ENCODE results near the gene GLRX2. TPM values are rescaled to one million over a fixed set of nuclear protein-coding genes. Genes with fewer than 3 reads are reported as not detected.
A peak's percentile ranks its signal among the peaks of the same experiment; 100 is the strongest.
"Not testable (repeated sequence)": the region's sequence is repeated elsewhere in the genome, so short reads cannot be mapped to it uniquely, and the experiment has no call there.

Gene GLRX2
- total RNA-seq, 1 donor from 2014 or later: 1.9 TPM

- Histone ChIP-seq H3K36me3 (no peaks in the 10 kb centered on the region), H3K79me2 (ENCODE audit: low read depth) (peaks cover 92% of the 10 kb centered on the region), H3K4me1 (peaks cover 10% of the 10 kb centered on the region), H3K4me3 (peak overlapping the region; percentile 78), H3K27ac (peak overlapping the region; percentile 96), H3K4me2 (peak overlapping the region; percentile 98), H4K20me1 (ENCODE audit: low read depth) (peaks cover 39% of the 10 kb centered on the region), H3F3A (ENCODE audit: low read depth) (peaks cover 13% of the 10 kb centered on the region), H2AFZ (replicated peaks) (peak overlapping the region; percentile 64), H3K9me3 (ENCODE audit: low read depth) (no peaks in the 10 kb centered on the region), H3K9ac (peak overlapping the region; percentile 79), H3K27me3 (no peaks in the 10 kb centered on the region)
- peaks cover 23% of the 10 kb centered on the region for H3K4me1 Mint-ChIP-seq
- peaks cover 15% of the 10 kb centered on the region for H3K36me3 Mint-ChIP-seq
- peaks cover 6% of the 10 kb centered on the region for H3K27me3 Mint-ChIP-seq (ENCODE audit: insufficient read depth, low read depth)
- H3K4me3 Mint-ChIP-seq: peak overlapping the region; percentile 99
- TF ChIP-seq CTCF (IDR thresholded peaks at IDR 0.05): no peak
- no peak for TF ChIP-seq EZH2 (IDR thresholded peaks at IDR 0.05)
- TF ChIP-seq EZH2phosphoT487 (IDR thresholded peaks at IDR 0.05): no peak
- H3K9me3 Mint-ChIP-seq: peaks cover 8% of the 10 kb centered on the region
- no peak for DNase-seq (ENCODE audit: low spot score)
- peak overlapping the region; percentile 99 for H3K27ac Mint-ChIP-seq
Measured at GRCh38 chr1:193058529-193059281, 46.5 kb downstream of the GLRX2 start.

GRCh38 chr1:193054169-193054675 is 51.0 kb downstream of the GLRX2 start:
- Mint-ChIP-seq H3K4me3 (no peak overlapping the region), H3K27ac (no peak overlapping the region), H3K36me3 (peaks cover 2% of the 10 kb centered on the region), H3K27me3 (ENCODE audit: insufficient read depth, low read depth) (peaks cover 2% of the 10 kb centered on the region), H3K4me1 (peaks cover 14% of the 10 kb centered on the region), H3K9me3 (no peaks in the 10 kb centered on the region)
- peaks cover 8% of the 10 kb centered on the region for H4K20me1 ChIP-seq (ENCODE audit: low read depth)
- no peaks in the 10 kb centered on the region for H3K4me1 ChIP-seq
- TF ChIP-seq EZH2phosphoT487 (IDR thresholded peaks at IDR 0.05): no peak
- TF ChIP-seq EZH2 (IDR thresholded peaks at IDR 0.05): no peak
- no peak overlapping the region for H3K4me3 ChIP-seq
- no peaks in the 10 kb centered on the region for H3K9me3 ChIP-seq (ENCODE audit: low read depth)
- peaks cover 76% of the 10 kb centered on the region for H3K79me2 ChIP-seq (ENCODE audit: low read depth)
- H3K9ac ChIP-seq: no peak overlapping the region
- DNase-seq (ENCODE audit: low spot score): no peak
- no peak overlapping the region for H3K27ac ChIP-seq
- no peaks in the 10 kb centered on the region for H3K27me3 ChIP-seq
- no peak overlapping the region for H3K4me2 ChIP-seq
- no peaks in the 10 kb centered on the region for H3F3A ChIP-seq (ENCODE audit: low read depth)
- H3K36me3 ChIP-seq: no peaks in the 10 kb centered on the region
- no peak overlapping the region for H2AFZ ChIP-seq (replicated peaks)

GRCh38 chr1:193048913-193049312 is 56.3 kb downstream of the GLRX2 start:
- not testable (repeated sequence) for H3F3A ChIP-seq (ENCODE audit: low read depth); H3K9ac ChIP-seq; H2AFZ ChIP-seq (replicated peaks); H3K4me3 Mint-ChIP-seq; H3K9me3 ChIP-seq (ENCODE audit: low read depth); H3K27me3 Mint-ChIP-seq (ENCODE audit: insufficient read depth, low read depth); H3K27me3 ChIP-seq; H3K4me3 ChIP-seq; H3K4me2 ChIP-seq; H3K9me3 Mint-ChIP-seq; H3K4me1 Mint-ChIP-seq; H4K20me1 ChIP-seq (ENCODE audit: low read depth); H3K27ac ChIP-seq; H3K4me1 ChIP-seq; H3K27ac Mint-ChIP-seq; DNase-seq (ENCODE audit: low spot score); H3K36me3 ChIP-seq
- peaks cover 16% of the 10 kb centered on the region for H3K36me3 Mint-ChIP-seq
- H3K79me2 ChIP-seq (ENCODE audit: low read depth): peaks cover 30% of the 10 kb centered on the region

MicroRNA genes within 50 kb of the gene (microRNA counts, 767-probe panel; counts per million panel counts)
- 460 counts per million, percentile 90 among the panel's probes with 10 or more counts for microRNA hsa-miR-1278

Small RNAs within 50 kb of the gene (microRNA-seq; reads per million reads assigned to microRNA genes)
- not detected for gene MIR1278

Small RNAs within 50 kb of the gene (small RNA-seq; reads per million reads assigned to genes)
- gene MIR1278: not detected
- gene SCARNA18B: not detected

Other genes with a start within 250 kb of the GLRX2 start
- gene UCHL5, start 46.1 kb downstream of the GLRX2 start, total RNA-seq (ENCODE audit: low replicate concordance): 21.8 and 49.4 TPM in 2 replicates
- gene RO60, start 45.8 kb downstream of the GLRX2 start, total RNA-seq (ENCODE audit: low replicate concordance): 158 and 200 TPM in 2 replicates
- 26.5 and 49.2 TPM in 2 replicates for gene CDC73, start 16.6 kb upstream of the GLRX2 start, total RNA-seq (ENCODE audit: low replicate concordance)
- gene B3GALT2, start 81.2 kb upstream of the GLRX2 start, total RNA-seq (ENCODE audit: low replicate concordance): not detected in 2 replicates